Adipocyte (in vitro differentiated cells): ENCODE data around the gene OR2W1.

ENCODE experiments used
- DNase-seq: peaks from one replicate; pipeline ENCODE4 v3.0.0-alpha.2; 2015; ENCODE audit warnings: low read depth
- H3K27me3 ChIP-seq: replicated peaks from 2 replicates; pipeline ENCODE4 v1.7.0; 2013; ENCODE audit warnings: mild to moderate bottlenecking, low read length, moderate library complexity; ENCODE audit not compliant: control insufficient read depth, insufficient read depth
- H3K36me3 ChIP-seq: 2 replicates; pipeline ENCODE4 v1.7.0; 2013; ENCODE audit warnings: low read length, mild to moderate bottlenecking, moderate library complexity; ENCODE audit not compliant: control insufficient read depth, insufficient read depth, severe bottlenecking
- H3K4me1 ChIP-seq: 2 replicates; pipeline ENCODE4 v1.7.0; 2013; ENCODE audit warnings: mild to moderate bottlenecking, low read length, moderate library complexity; ENCODE audit not compliant: control insufficient read depth, insufficient read depth
- H3K4me3 ChIP-seq: 2 replicates; pipeline ENCODE4 v1.7.0; 2013; ENCODE audit warnings: mild to moderate bottlenecking, low read length, moderate library complexity
- H3K9ac ChIP-seq: 2 replicates; pipeline ENCODE4 v1.7.0; 2013; ENCODE audit warnings: mild to moderate bottlenecking, low read length, moderate library complexity
- H3K9me3 ChIP-seq: 2 replicates; pipeline ENCODE4 v1.7.0; 2013; ENCODE audit warnings: mild to moderate bottlenecking, low read length, moderate library complexity; ENCODE audit not compliant: control insufficient read depth

Gene OR2W1

GRCh38 chr6:29045075-29045474, at the start of gene OR2W1:
Gene OR2W1 (minus strand): TSS chr6:29045175. CDS start chr6:29045175, 0 bp downstream.
- H3K4me1 ChIP-seq, result no peaks in the 10 kb centered on the region
- no peaks in the 10 kb centered on the region for H3K9me3 ChIP-seq
- no peak within 1 kb of the TSS for H3K4me3 ChIP-seq
- H3K9ac ChIP-seq, result no peak within 1 kb of the TSS
- no peaks in the 10 kb centered on the region for H3K36me3 ChIP-seq
- DNase-seq, result no peak
- H3K27me3 ChIP-seq, result no peaks in the 10 kb centered on the region

GRCh38 chr6:29092957-29093356, 48.0 kb upstream of the OR2W1 start:
- Histone ChIP-seq H3K4me3 (no peak overlapping the region), H3K4me1 (no peaks in the 10 kb centered on the region), H3K9ac (no peak overlapping the region), H3K36me3 (no peaks in the 10 kb centered on the region), H3K27me3 (no peaks in the 10 kb centered on the region), H3K9me3 (no peaks in the 10 kb centered on the region)
- no peak for DNase-seq

- H3K27me3 ChIP-seq, result no peaks in the 10 kb centered on the region
- no peak within 1 kb of the TSS for H3K4me3 ChIP-seq
- no peaks in the 10 kb centered on the region for H3K9me3 ChIP-seq
- no peaks in the 10 kb centered on the region for H3K4me1 ChIP-seq
- no peak for DNase-seq
- no peaks in the 10 kb centered on the region for H3K36me3 ChIP-seq
- no peak within 1 kb of the TSS for H3K9ac ChIP-seq
These were observed 42.2 kb upstream of the OR2W1 start, which contains the start of gene OR2B3 for GRCh38 chr6:29087213-29087612. Gene OR2B3 (minus strand): TSS chr6:29087313. CDS start chr6:29087248, 65 bp downstream.

- Histone ChIP-seq H3K4me3 (no peak overlapping the region), H3K9me3 (no peaks in the 10 kb centered on the region), H3K36me3 (no peaks in the 10 kb centered on the region), H3K9ac (no peak overlapping the region), H3K27me3 (no peaks in the 10 kb centered on the region), H3K4me1 (no peaks in the 10 kb centered on the region)
- DNase-seq, result no peak
These were observed 37.5 kb upstream of the OR2W1 start for GRCh38 chr6:29082457-29082856.

- Histone ChIP-seq H3K9ac (no peak overlapping the region), H3K9me3 (no peaks in the 10 kb centered on the region), H3K27me3 (no peaks in the 10 kb centered on the region), H3K4me3 (no peak overlapping the region), H3K36me3 (no peaks in the 10 kb centered on the region), H3K4me1 (no peaks in the 10 kb centered on the region)
- no peak for DNase-seq
These were observed 36.3 kb upstream of the OR2W1 start for GRCh38 chr6:29081312-29081711.

GRCh38 chr6:29079203-29079602, 34.2 kb upstream of the OR2W1 start:
- no peaks in the 10 kb centered on the region for H3K27me3 ChIP-seq
- no peak for DNase-seq
- no peaks in the 10 kb centered on the region for H3K4me1 ChIP-seq
- no peaks in the 10 kb centered on the region for H3K9me3 ChIP-seq
- H3K4me3 ChIP-seq, result no peak overlapping the region
- no peak overlapping the region for H3K9ac ChIP-seq
- no peaks in the 10 kb centered on the region for H3K36me3 ChIP-seq

GRCh38 chr6:29071831-29072723, 27.1 kb upstream of the OR2W1 start:
- no peak overlapping the region for H3K9ac ChIP-seq
- no peaks in the 10 kb centered on the region for H3K4me1 ChIP-seq
- H3K36me3 ChIP-seq, result no peaks in the 10 kb centered on the region
- DNase-seq, result peak; percentile 15
- no peaks in the 10 kb centered on the region for H3K9me3 ChIP-seq
- no peaks in the 10 kb centered on the region for H3K27me3 ChIP-seq
- no peak overlapping the region for H3K4me3 ChIP-seq

- Histone ChIP-seq H3K9ac (no peak overlapping the region), H3K36me3 (no peaks in the 10 kb centered on the region), H3K4me1 (no peaks in the 10 kb centered on the region), H3K27me3 (no peaks in the 10 kb centered on the region), H3K9me3 (no peaks in the 10 kb centered on the region), H3K4me3 (no peak overlapping the region)
- DNase-seq, result no peak
These were observed 6.7 kb upstream of the OR2W1 start for GRCh38 chr6:29051680-29052079.

GRCh38 chr6:29035951-29036350, 9.0 kb downstream of the OR2W1 start:
- Histone ChIP-seq H3K4me3 (no peak overlapping the region), H3K9ac (no peak overlapping the region), H3K27me3 (no peaks in the 10 kb centered on the region), H3K4me1 (no peaks in the 10 kb centered on the region), H3K36me3 (no peaks in the 10 kb centered on the region), H3K9me3 (no peaks in the 10 kb centered on the region)
- no peak for DNase-seq

GRCh38 chr6:29028821-29029220, 16.2 kb downstream of the OR2W1 start:
- H3K4me3 ChIP-seq, result no peak overlapping the region
- no peak for DNase-seq
- H3K4me1 ChIP-seq, result no peaks in the 10 kb centered on the region
- H3K9me3 ChIP-seq, result no peaks in the 10 kb centered on the region
- H3K36me3 ChIP-seq, result no peaks in the 10 kb centered on the region
- no peak overlapping the region for H3K9ac ChIP-seq
- H3K27me3 ChIP-seq, result peaks cover 15% of the 10 kb centered on the region

- Histone ChIP-seq H3K4me1 (no peaks in the 10 kb centered on the region), H3K27me3 (peaks cover 15% of the 10 kb centered on the region), H3K9me3 (no peaks in the 10 kb centered on the region), H3K9ac (no peak overlapping the region), H3K36me3 (no peaks in the 10 kb centered on the region), H3K4me3 (no peak overlapping the region)
- DNase-seq, result no peak
These were observed 18.9 kb downstream of the OR2W1 start for GRCh38 chr6:29025927-29026585.
